Gastrocnemius medialis (tissue), 4 donors: ENCODE measurements around the gene DPM3. TPM values are rescaled to one million over a fixed set of nuclear protein-coding genes. Genes with fewer than 3 reads are reported as not detected.
A peak's percentile ranks its signal among the peaks of the same experiment; 100 is the strongest.
"Not testable (repeated sequence)": the region's sequence is repeated elsewhere in the genome, so short reads cannot be mapped to it uniquely, and the experiment has no call there.

Experiments
- ATAC-seq, 2 donors: fragments of 150-250 bp; one replicate each; pipeline ENCODE4 v1.9.1; 2016
- DNase-seq, 2 donors: peaks; one replicate each; pipeline ENCODE4 v3.0.0-alpha.2; 2019
- H3K27ac ChIP-seq, 4 donors: fragments of 200-600 bp; sonication (generic); 1 replicate in 1 of 4; 2 replicates in 3 of 4; pipeline ENCODE4 v1.5.1; 2016 to 2018; ENCODE audit warnings: mild to moderate bottlenecking in 2 of 4, moderate library complexity in 1 of 4
- H3K27me3 ChIP-seq, 3 donors: fragments of 200-600 bp; sonication (generic) in 2 of 3; 1 replicate in 1 of 3; 2 replicates in 2 of 3; pipeline versions ENCODE4 v1.5.1 to v1.6.0; 2016 to 2019; ENCODE audit warnings: mild to moderate bottlenecking in 1 of 3, moderate library complexity in 1 of 3
- H3K36me3 ChIP-seq, 2 donors: fragments of 200-600 bp; sonication (generic) in 1 of 2; one replicate each; pipeline ENCODE4 v1.5.1; 2017 to 2018
- H3K4me1 ChIP-seq, 2 donors: fragments of 200-600 bp; sonication (generic) in 1 of 2; one replicate each; pipeline ENCODE4 v1.5.1; 2016 to 2017; ENCODE audit warnings: mild to moderate bottlenecking in 2 of 2
- H3K4me3 ChIP-seq, 4 donors: fragments of 200-600 bp; sonication (generic) in 3 of 4; 1 replicate in 1 of 4; 2 replicates in 3 of 4; pipeline ENCODE4 v1.5.1; 2016 to 2019; ENCODE audit warnings: mild to moderate bottlenecking in 2 of 4
- H3K9me3 ChIP-seq, 3 donors: fragments of 200-600 bp; sonication (generic) in 2 of 3; 1 replicate in 1 of 3; 2 replicates in 2 of 3; pipeline ENCODE4 v1.5.1; 2016 to 2019
- POLR2A ChIP-seq, 2 donors: fragments of 450-650 bp; IDR thresholded peaks; one replicate each; pipeline ENCODE4 v1.6.1; 2017; ENCODE audit warnings: antibody characterized with exemption in 2 of 2, mild to moderate bottlenecking in 2 of 2, moderate library complexity in 2 of 2
- in situ Hi-C, 4 donors: fragments of 200-750 bp; cut with MboI; loops; one replicate each; pipeline versions ENCODE4 v1.15.0 to v1.8.0; 2017; ENCODE audit warnings: low sequenced_read_pairs in 4 of 4
- intact Hi-C: fragments of 100-400 bp; cut with DNase I; formaldehyde crosslinking; loops from one replicate; pipeline ENCODE4 v1.15.1; 2023; ENCODE audit warnings: low total_unique reads
- total RNA-seq, 4 donors: library from RNA; depleted of rRNA; stranded (reverse); fragments of >200 nt; gene quantifications; one replicate each; pipeline versions ENCODE4 v1.1.0 to v1.2.3, GENCODE V29; 2016
- TF ChIP-seq, protein P1 (sequence below), 5 experiments: fragments of 450-650 bp in 3 of 5; fragments of 200-600 bp in 2 of 5; sonication (generic) in 2 of 5; IDR thresholded peaks in 4 of 5; conservative IDR thresholded peaks in 1 of 5; 1 replicate in 4 of 5; 2 replicates in 1 of 5; pipeline ENCODE4 v1.5.1; 2016 to 2019; ENCODE audit warnings: antibody characterized with exemption in 5 of 5, mild to moderate bottlenecking in 3 of 5, moderate library complexity in 3 of 5

DPM3 gene
- total RNA-seq, 4 donors from 2014 or later = 7.3 to 69.5 (median 57.9) TPM

GRCh38 chr1:155158991-155159390, 18.7 kb upstream of the DPM3 start:
- Histone ChIP-seq H3K9me3 (no peaks in the 10 kb centered on the region), H3K27me3 (no peaks in the 10 kb centered on the region), H3K4me3 (no peak overlapping the region), H3K4me1 (no peaks in the 10 kb centered on the region), H3K27ac (no peak overlapping the region), H3K36me3 (no peaks in the 10 kb centered on the region)
- TF ChIP-seq, protein P1, sequence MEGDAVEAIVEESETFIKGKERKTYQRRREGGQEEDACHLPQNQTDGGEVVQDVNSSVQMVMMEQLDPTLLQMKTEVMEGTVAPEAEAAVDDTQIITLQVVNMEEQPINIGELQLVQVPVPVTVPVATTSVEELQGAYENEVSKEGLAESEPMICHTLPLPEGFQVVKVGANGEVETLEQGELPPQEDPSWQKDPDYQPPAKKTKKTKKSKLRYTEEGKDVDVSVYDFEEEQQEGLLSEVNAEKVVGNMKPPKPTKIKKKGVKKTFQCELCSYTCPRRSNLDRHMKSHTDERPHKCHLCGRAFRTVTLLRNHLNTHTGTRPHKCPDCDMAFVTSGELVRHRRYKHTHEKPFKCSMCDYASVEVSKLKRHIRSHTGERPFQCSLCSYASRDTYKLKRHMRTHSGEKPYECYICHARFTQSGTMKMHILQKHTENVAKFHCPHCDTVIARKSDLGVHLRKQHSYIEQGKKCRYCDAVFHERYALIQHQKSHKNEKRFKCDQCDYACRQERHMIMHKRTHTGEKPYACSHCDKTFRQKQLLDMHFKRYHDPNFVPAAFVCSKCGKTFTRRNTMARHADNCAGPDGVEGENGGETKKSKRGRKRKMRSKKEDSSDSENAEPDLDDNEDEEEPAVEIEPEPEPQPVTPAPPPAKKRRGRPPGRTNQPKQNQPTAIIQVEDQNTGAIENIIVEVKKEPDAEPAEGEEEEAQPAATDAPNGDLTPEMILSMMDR (IDR thresholded peaks at IDR 0.05 in 4 of 5, conservative IDR thresholded peaks at IDR 0.05 in 1 of 5) = no peak
- TF ChIP-seq POLR2A (IDR thresholded peaks at IDR 0.05) = no peak
- in situ Hi-C loops = no loop called here
- intact Hi-C loops = no loop called here
- no peak for DNase-seq
- no peak for ATAC-seq

DNA sequence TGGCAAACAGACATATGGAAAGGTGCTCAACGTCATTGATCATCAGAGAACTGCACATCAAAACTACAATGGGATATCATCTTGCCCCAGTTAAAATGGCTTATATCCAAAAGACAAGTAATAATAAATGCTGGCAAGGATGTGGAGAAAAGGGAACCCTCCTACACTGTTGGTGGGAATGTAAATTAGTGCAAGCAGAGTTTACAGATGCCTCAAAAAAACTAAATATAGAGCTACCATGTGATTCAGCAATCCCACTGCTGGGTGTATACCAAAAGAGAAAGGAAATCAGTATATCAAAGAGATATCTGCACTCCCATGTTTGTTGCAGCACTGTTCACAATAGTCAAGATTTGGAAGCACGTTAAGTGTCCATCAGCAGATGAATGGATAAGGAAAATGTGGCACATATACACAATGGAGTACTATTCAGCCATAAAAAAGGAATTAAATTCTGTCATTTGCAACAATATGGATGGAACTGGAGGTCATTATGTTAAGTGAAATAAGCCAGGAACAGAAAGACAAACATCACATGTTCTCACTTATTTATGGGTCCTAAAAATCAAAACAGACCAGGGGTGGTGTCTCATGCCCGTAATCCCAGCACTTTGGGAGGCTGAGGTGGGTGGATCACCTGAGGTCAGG, 15.8 kb upstream of the DPM3 start:
- H3K4me3 ChIP-seq, in situ Hi-C loops, H3K27me3 ChIP-seq, intact Hi-C loops, DNase-seq, H3K9me3 ChIP-seq, H3K27ac ChIP-seq, ATAC-seq, H3K4me1 ChIP-seq, H3K36me3 ChIP-seq: not testable (repeated sequence)

- TF ChIP-seq, protein P1 (IDR thresholded peaks at IDR 0.05 in 4 of 5, conservative IDR thresholded peaks at IDR 0.05 in 1 of 5) = no peak
- no peak for TF ChIP-seq POLR2A (IDR thresholded peaks at IDR 0.05)
- Histone ChIP-seq H3K36me3 (no peaks in the 10 kb centered on the region), H3K4me1 (no peaks in the 10 kb centered on the region), H3K27ac (no peak overlapping the region), H3K4me3 (no peak overlapping the region), H3K27me3 (no peaks in the 10 kb centered on the region), H3K9me3 (no peaks in the 10 kb centered on the region)
- in situ Hi-C loops = no loop called here
- ATAC-seq = no peak
- DNase-seq = no peak
- intact Hi-C loops = no loop called here
These were observed 5.2 kb upstream of the DPM3 start for GRCh38 chr1:155145491-155145890.

GRCh38 chr1:155141749-155142148, 1.4 kb upstream of the DPM3 start:
- no peak overlapping the region for H3K27ac ChIP-seq
- no peaks in the 10 kb centered on the region for H3K9me3 ChIP-seq
- no peak for TF ChIP-seq POLR2A (IDR thresholded peaks at IDR 0.05)
- intact Hi-C loops (loop anchor here (2.0 kb wide), 1 partner anchor 51 kb away; no protein-coding TSS in a partner anchor), in situ Hi-C loops (no loop called here)
- H3K27me3 ChIP-seq = no peaks in the 10 kb centered on the region
- peaks cover 19 to 20% of the 10 kb centered on the region in 2 donors for H3K4me1 ChIP-seq
- H3K36me3 ChIP-seq = no peaks in the 10 kb centered on the region
- ATAC-seq = no peak
- DNase-seq = no peak
- no peak overlapping the region for H3K4me3 ChIP-seq

DNA sequence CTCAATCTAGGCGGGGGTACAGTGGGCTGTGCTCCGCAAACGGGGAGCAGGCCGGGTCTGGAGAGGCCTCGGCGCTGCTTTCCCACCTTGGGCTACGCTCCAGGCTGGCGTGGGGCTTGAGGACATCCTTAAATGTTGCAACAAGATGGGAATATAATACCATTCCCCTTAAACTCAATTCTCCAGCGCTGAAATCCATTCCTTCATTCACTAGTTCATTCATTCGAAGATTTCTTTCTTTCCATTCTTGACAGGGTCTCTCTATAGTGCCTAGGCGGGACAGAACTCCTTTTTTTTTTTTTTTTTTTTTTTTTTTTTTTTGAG, 261 bp upstream of the DPM3 start:
- TF ChIP-seq POLR2A (IDR thresholded peaks at IDR 0.05) = no peak
- TF ChIP-seq, protein P1 (IDR thresholded peaks at IDR 0.05 in 4 of 5, conservative IDR thresholded peaks at IDR 0.05 in 1 of 5) = no peak
- Histone ChIP-seq H3K36me3 (no peaks in the 10 kb centered on the region), H3K4me1 (peaks cover 21 to 25% of the 10 kb centered on the region in 2 donors), H3K27me3 (no peaks in the 10 kb centered on the region), H3K27ac (peak overlapping the region; percentile 84 to 95 (median 92)), H3K4me3 (peak overlapping the region; percentile 86 to 96 (median 92)), H3K9me3 (no peaks in the 10 kb centered on the region)
- intact Hi-C loops (loop anchor here (2.0 kb wide), 1 partner anchor 50 kb away; no protein-coding TSS in a partner anchor), in situ Hi-C loops (no loop called here)
- no peak for DNase-seq
- no peak for ATAC-seq
